ENCODE results near the gene IL3RA. TPM values are rescaled to one million over a fixed set of nuclear protein-coding genes. Genes with fewer than 3 reads are reported as not detected.
"Not testable (repeated sequence)": the region's sequence is repeated elsewhere in the genome, so short reads cannot be mapped to it uniquely, and the experiment has no call there.

Gene IL3RA
- not detected in 2 replicates for total RNA-seq (2014; rRNA removed; shearing (Covaris generic))

DNA sequence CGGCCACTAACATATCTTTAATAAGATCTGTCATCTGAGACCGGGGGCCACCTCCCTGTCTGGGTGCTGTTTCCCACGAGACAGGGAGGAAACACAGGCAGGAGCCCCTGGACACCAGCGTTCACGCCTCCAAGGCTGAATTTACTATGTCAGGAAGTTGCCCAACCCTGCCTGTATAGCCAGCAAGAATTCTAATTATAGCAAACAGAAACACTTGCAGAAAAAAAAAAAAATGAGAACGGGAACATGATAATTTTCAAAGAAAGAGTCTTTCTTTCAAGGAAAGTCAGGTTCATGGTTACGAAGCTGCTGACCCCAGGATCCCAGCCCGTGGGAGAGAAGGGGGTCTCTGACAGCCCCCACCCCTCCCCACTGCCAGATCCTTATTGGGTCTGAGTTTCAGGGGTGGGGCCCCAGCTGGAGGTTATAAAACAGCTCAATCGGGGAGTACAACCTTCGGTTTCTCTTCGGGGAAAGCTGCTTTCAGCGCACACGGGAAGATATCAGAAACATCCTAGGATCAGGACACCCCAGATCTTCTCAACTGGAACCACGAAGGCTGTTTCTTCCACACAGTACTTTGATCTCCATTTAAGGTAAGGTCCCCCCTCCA, at the start of gene IL3RA:
IL3RA (plus strand) TSS at position 455 of the 613 bp plus-strand sequence. CDS start 4,981 bp downstream, outside the sequence.
- H3K4me1 ChIP-seq (replicated peaks), result no peaks in the 10 kb centered on the region
- H3K9me3 ChIP-seq (replicated peaks), result 0 out of 2 replicates have a peak, but pooled peaks cover 3% of the 10 kb centered on the region
- H3K27ac ChIP-seq, result no peak within 1 kb of the TSS
- DNase-seq (ENCODE audit: low read depth in 1 of 2, low spot score in 2 of 2), result no peak
- H3K36me3 ChIP-seq, result no peaks in the 10 kb centered on the region
- H3K27me3 ChIP-seq (replicated peaks), result no peaks in the 10 kb centered on the region
- H3K4me3 ChIP-seq, result no peak within 1 kb of the TSS

- H3K4me3 ChIP-seq, result no peak overlapping the region
- no peaks in the 10 kb centered on the region; the same call in 1 of the 2 replicates for H3K9me3 ChIP-seq (replicated peaks)
- no peaks in the 10 kb centered on the region for H3K27me3 ChIP-seq (replicated peaks)
- no peak for DNase-seq (ENCODE audit: low read depth in 1 of 2, low spot score in 2 of 2)
- no peak overlapping the region for H3K27ac ChIP-seq
- H3K36me3 ChIP-seq, result no peaks in the 10 kb centered on the region
- H3K4me1 ChIP-seq (replicated peaks), result no peaks in the 10 kb centered on the region
These were observed 47.0 kb upstream of the IL3RA start for GRCh38 chrX:1289535-1289934.

DNA sequence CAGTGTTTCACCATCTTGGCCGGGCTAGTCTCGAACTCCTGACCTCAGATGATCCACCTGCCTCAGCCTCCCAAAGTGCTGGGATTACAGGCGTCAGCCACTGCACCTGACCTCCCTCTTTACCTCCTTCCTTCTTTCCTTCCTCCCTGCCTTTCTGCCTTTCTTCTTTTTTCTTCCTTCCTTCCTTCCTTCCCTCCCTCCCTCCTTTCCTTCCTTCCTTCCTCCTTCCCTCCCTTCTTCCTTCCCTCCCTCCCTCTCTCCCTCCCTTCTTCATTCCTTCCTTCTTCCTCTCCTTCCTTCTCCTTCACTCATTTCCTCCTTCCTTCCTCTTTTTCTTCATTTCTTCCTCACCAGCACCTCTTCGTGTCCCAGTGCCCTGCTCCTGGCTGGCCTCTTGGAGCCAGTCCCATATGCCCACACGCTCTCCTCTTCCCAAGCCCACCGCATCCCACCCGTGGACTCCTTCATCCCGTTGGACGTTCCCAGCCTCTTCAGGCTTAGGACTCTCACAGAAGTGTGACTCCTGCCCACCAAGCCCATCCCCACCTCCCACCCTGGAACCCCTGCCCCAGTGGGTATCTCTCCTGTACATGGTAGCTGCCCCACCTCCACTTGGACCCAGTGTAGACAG, 45.4 kb upstream of the IL3RA start:
- no peaks in the 10 kb centered on the region; the same call in 1 of the 2 replicates for H3K9me3 ChIP-seq (replicated peaks)
- no peaks in the 10 kb centered on the region for H3K27me3 ChIP-seq (replicated peaks)
- no peak overlapping the region for H3K27ac ChIP-seq
- no peak for DNase-seq (ENCODE audit: low read depth in 1 of 2, low spot score in 2 of 2)
- H3K4me1 ChIP-seq (replicated peaks), result no peaks in the 10 kb centered on the region
- no peaks in the 10 kb centered on the region for H3K36me3 ChIP-seq
- H3K4me3 ChIP-seq, result no peak overlapping the region

DNA sequence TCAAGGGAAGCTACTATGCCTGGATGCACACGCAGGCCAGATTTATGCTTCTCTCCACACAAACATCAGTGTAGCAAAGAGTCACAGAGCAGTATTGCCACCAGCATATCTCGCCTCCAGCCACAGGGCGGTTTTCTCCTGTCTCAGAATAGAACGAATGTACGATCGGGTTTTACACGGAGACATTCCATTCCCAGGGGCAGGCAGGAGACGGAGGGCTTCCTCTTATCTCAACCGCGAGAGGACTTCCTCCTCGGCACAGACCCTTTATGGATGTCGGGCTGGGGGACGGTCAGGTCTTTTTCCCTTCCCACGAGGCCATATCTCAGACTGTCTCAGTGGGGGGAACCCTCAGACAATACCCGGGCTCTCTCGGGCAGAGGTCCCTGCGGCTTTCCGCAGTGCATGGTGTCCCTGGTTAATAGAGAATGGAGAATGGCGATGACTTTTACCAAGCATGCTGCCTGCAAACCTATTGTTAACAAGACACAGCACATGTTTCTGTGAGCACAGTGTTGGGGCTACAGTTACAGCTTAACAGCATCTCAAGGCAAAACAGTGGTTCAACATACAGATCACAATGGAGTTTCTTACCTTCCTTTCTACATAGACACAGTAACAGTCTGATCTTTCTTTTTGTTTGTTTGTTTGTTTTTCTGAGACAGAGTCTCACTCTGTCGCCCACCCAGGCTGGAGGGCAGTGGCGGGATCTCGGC, 43.9 kb upstream of the IL3RA start:
- Histone ChIP-seq H3K27ac (no peak overlapping the region), H3K4me3 (no peak overlapping the region), H3K27me3 (replicated peaks) (no peaks in the 10 kb centered on the region), H3K9me3 (replicated peaks) (no peaks in the 10 kb centered on the region; the same call in 1 of the 2 replicates), H3K36me3 (no peaks in the 10 kb centered on the region), H3K4me1 (replicated peaks) (no peaks in the 10 kb centered on the region)
- no peak for DNase-seq (ENCODE audit: low read depth in 1 of 2, low spot score in 2 of 2)

DNA sequence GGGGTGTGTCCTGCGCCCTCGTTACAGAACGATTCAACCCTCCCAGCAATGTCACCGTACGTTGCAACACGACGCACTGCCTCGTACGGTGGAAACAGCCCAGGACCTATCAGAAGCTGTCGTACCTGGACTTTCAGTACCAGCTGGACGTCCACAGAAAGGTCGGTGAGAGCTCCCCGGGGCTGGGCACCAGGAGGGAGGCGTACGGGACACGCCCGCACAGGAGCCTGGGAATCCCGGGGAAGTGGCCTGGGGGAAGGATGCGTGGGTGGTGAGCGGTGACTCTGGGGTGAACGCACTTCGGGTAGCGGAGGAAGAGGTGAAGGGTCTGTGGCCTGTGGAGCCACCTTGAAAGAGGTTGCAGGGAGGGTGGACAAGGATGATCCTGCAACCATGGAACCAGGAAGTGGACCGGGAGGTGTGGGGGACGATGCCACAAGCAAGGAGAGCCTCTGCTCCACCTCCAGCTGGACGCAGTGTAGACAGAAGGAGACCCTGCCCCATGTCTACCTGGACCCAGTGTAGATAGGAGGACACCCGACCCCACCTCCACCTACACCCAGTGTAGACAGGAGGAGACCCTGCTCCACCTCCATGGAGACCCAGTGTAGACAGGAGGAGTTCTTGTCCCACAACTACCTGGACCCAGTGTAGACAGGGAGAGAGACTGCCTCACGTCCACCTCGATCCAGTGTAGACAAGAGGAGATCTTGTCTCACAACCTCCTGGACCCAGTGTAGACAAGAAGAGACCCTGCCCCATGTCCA, 42.1 kb upstream of the IL3RA start:
- H3K4me3 ChIP-seq, result no peak overlapping the region
- no peak overlapping the region for H3K27ac ChIP-seq
- H3K27me3 ChIP-seq (replicated peaks), result no peaks in the 10 kb centered on the region
- no peak for DNase-seq (ENCODE audit: low read depth in 1 of 2, low spot score in 2 of 2)
- H3K4me1 ChIP-seq (replicated peaks), result no peaks in the 10 kb centered on the region
- H3K36me3 ChIP-seq, result no peaks in the 10 kb centered on the region
- peaks cover 6% of the 10 kb centered on the region for H3K9me3 ChIP-seq (replicated peaks)

- Histone ChIP-seq H3K9me3 (replicated peaks) (peaks cover 6% of the 10 kb centered on the region), H3K4me1 (replicated peaks) (no peaks in the 10 kb centered on the region), H3K36me3 (no peaks in the 10 kb centered on the region), H3K27me3 (replicated peaks) (no peaks in the 10 kb centered on the region), H3K4me3 (no peak overlapping the region), H3K27ac (no peak overlapping the region)
- DNase-seq (ENCODE audit: low read depth in 1 of 2, low spot score in 2 of 2), result no peak
These were observed 41.0 kb upstream of the IL3RA start for GRCh38 chrX:1295550-1295949.

DNA sequence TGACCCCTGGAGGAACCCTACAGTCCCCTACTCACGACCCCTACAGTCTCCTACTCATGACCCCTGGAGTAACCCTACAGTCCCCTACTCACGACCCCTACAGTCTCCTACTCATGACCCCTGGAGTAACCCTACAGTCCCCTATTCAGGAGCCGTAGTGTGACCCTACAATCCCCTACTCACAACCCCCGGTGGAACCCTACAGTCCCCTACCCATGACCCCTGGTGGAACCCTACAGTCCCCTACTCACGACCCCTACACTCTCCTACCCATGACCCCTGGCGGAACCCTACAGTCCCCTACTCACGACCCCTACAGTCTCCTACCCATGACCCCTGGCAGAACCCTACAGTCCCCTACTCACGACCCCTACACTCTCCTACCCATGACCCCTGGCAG, 39.0 kb upstream of the IL3RA start:
- not testable (repeated sequence) for H3K27ac ChIP-seq; DNase-seq (ENCODE audit: low read depth in 1 of 2, low spot score in 2 of 2); H3K27me3 ChIP-seq (replicated peaks); H3K9me3 ChIP-seq (replicated peaks); H3K36me3 ChIP-seq; H3K4me3 ChIP-seq; H3K4me1 ChIP-seq (replicated peaks)

DNA sequence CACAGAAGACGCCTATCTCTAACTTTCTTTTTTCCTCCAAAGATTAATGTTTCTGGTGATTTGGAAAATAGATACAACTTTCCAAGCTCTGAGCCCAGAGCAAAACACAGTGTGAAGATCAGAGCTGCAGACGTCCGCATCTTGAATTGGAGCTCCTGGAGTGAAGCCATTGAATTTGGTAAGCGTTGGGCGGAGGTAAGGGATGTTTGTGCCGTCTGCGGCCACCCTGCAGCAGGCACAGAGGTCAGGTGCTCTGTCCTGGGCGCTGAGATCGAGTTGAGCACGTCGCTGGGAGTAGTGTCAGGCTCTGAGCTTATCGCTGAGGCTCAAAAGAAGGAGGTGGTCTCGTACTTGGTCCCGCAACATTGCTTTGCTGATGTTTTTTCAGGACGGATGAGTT, 36.1 kb upstream of the IL3RA start:
- Histone ChIP-seq H3K27me3 (replicated peaks) (no peaks in the 10 kb centered on the region), H3K4me1 (replicated peaks) (no peaks in the 10 kb centered on the region), H3K36me3 (no peaks in the 10 kb centered on the region), H3K27ac (no peak overlapping the region), H3K4me3 (no peak overlapping the region), H3K9me3 (replicated peaks) (peaks cover 6% of the 10 kb centered on the region; the same call in 1 of the 2 replicates)
- no peak for DNase-seq (ENCODE audit: low read depth in 1 of 2, low spot score in 2 of 2)

- DNase-seq (ENCODE audit: low read depth in 1 of 2, low spot score in 2 of 2), result no peak
- H3K9me3 ChIP-seq (replicated peaks), result 0 out of 2 replicates have a peak, but pooled peaks cover 3% of the 10 kb centered on the region
These were observed 31.2 kb upstream of the IL3RA start for GRCh38 chrX:1305411-1305810.

GRCh38 chrX:1306909-1307625, 29.5 kb upstream of the IL3RA start:
- H3K9me3 ChIP-seq (replicated peaks), result 0 out of 2 replicates have a peak, but pooled peaks cover 3% of the 10 kb centered on the region
- H3K4me1 ChIP-seq (replicated peaks), result no peaks in the 10 kb centered on the region
- DNase-seq (ENCODE audit: low read depth in 1 of 2, low spot score in 2 of 2), result no peak
- no peaks in the 10 kb centered on the region for H3K27me3 ChIP-seq (replicated peaks)
- H3K4me3 ChIP-seq, result no peak overlapping the region
- H3K36me3 ChIP-seq, result no peaks in the 10 kb centered on the region
- H3K27ac ChIP-seq, result no peak overlapping the region

More at GRCh38 chrX:1305411-1305810, 31.2 kb upstream of the IL3RA start:
- Histone ChIP-seq H3K36me3 (no peaks in the 10 kb centered on the region), H3K4me3 (no peak overlapping the region), H3K27me3 (replicated peaks) (no peaks in the 10 kb centered on the region), H3K4me1 (replicated peaks) (no peaks in the 10 kb centered on the region), H3K27ac (no peak overlapping the region)

- H3K36me3 ChIP-seq, result no peaks in the 10 kb centered on the region
- 0 out of 2 replicates have a peak, but pooled peaks cover 3% of the 10 kb centered on the region for H3K9me3 ChIP-seq (replicated peaks)
- no peak overlapping the region for H3K27ac ChIP-seq
- no peak for DNase-seq (ENCODE audit: low read depth in 1 of 2, low spot score in 2 of 2)
- H3K4me3 ChIP-seq, result no peak overlapping the region
- no peaks in the 10 kb centered on the region for H3K27me3 ChIP-seq (replicated peaks)
- H3K4me1 ChIP-seq (replicated peaks), result no peaks in the 10 kb centered on the region
These were observed 28.8 kb upstream of the IL3RA start for GRCh38 chrX:1307626-1308340.

DNA sequence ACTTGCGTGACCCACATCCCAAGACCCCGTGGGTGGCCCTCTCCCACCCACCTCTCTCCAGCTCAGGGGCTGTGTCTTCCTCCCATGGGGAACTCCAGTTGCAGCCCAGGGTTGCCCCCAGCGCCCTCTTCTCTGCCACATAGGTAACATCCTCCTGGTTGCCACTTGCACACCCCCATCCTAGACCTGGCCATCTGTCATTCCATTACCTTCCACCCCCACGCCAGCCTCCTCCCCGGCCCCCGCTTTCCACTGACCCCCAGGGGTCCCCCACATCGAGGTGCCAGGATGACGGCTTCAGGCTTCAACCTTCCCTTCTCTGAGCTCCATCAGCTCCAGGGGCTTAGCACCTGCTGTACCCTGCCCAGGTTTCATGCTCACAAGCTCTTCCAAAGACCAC, 28.1 kb upstream of the IL3RA start:
- H3K27me3 ChIP-seq (replicated peaks), result no peaks in the 10 kb centered on the region
- 0 out of 2 replicates have a peak, but pooled peaks cover 3% of the 10 kb centered on the region for H3K9me3 ChIP-seq (replicated peaks)
- no peaks in the 10 kb centered on the region for H3K4me1 ChIP-seq (replicated peaks)
- DNase-seq (ENCODE audit: low read depth in 1 of 2, low spot score in 2 of 2), result no peak
- H3K4me3 ChIP-seq, result no peak overlapping the region
- H3K36me3 ChIP-seq, result no peaks in the 10 kb centered on the region
- H3K27ac ChIP-seq, result no peak overlapping the region

Data from SJSA1 (cell line).